HEK293T (cell line): ENCODE results near the gene ASIC3.

ENCODE experiments used
- ELF4 ChIP-seq: fragments of 450-650 bp; IDR thresholded peaks from 2 replicates; pipeline ENCODE4 v1.6.1; 2017; ENCODE audit warnings: antibody characterized with exemption
- FOXM1 ChIP-seq: fragments of 450-650 bp; IDR thresholded peaks from 2 replicates; pipeline ENCODE4 v1.6.1; 2017; ENCODE audit warnings: mild to moderate bottlenecking, borderline replicate concordance
- HDGF ChIP-seq: fragments of 450-650 bp; IDR thresholded peaks from 2 replicates; pipeline ENCODE4 v1.6.1; 2017; ENCODE audit warnings: antibody characterized with exemption, borderline replicate concordance
- LEF1 ChIP-seq: fragments of 450-650 bp; IDR thresholded peaks from 2 replicates; pipeline ENCODE4 v1.6.1; 2017; ENCODE audit warnings: mild to moderate bottlenecking, borderline replicate concordance
- NFRKB ChIP-seq: fragments of 450-650 bp; IDR thresholded peaks from 2 replicates; pipeline ENCODE4 v1.6.1; 2016; ENCODE audit warnings: mild to moderate bottlenecking, moderate library complexity
- SP1 ChIP-seq: fragments of 450-650 bp; IDR thresholded peaks from 2 replicates; pipeline ENCODE4 v1.6.1; 2017
- TF ChIP-seq, protein P1 (sequence below): fragments of 450-650 bp; IDR thresholded peaks from 2 replicates; pipeline ENCODE4 v1.6.1; 2016

DNA sequence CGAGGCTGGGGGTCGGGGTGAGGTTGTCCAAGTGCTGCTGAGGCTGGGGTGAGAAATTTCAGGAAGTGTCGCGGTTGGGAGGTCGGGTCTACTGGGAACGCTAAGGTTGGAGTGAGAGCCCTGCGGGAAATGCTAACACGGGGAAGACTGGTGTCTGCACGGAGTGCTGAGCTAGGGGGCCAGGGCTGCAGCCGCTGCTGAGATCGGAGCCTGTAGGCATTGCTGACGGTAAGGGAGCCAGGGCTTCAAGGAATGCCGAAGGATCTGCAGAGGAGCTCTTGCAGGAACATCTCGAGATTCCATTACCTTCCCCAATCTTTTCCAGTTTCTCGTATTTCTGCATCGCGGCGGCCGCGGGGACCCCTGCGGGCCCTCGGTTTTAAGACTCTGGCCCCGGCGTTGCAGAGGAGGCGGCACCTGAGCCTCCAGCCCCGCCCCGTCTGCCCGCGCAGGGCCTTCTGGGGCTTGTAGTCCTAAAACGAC lies 9.2 kb downstream of the ASIC3 start, which contains the start of gene CDK5:
- TF ChIP-seq LEF1 (no peak), ELF4 (no peak), HDGF (no peak), NFRKB (no peak), SP1 (no peak), FOXM1 (no peak)
- TF ChIP-seq, protein P1, sequence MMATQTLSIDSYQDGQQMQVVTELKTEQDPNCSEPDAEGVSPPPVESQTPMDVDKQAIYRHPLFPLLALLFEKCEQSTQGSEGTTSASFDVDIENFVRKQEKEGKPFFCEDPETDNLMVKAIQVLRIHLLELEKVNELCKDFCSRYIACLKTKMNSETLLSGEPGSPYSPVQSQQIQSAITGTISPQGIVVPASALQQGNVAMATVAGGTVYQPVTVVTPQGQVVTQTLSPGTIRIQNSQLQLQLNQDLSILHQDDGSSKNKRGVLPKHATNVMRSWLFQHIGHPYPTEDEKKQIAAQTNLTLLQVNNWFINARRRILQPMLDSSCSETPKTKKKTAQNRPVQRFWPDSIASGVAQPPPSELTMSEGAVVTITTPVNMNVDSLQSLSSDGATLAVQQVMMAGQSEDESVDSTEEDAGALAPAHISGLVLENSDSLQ: no peak
